SU-DHL-6 (cell line): ENCODE measurements around the gene PDLIM5.
"Not testable (repeated sequence)": the region's sequence is repeated elsewhere in the genome, so short reads cannot be mapped to it uniquely, and the experiment has no call there.

Experiments used
- H2AFZ ChIP-seq: fragments of 200-600 bp; sonication (generic); 2 replicates; pipeline ENCODE4 v1.6.1; 2014; ENCODE audit warnings: low read depth, mild to moderate bottlenecking, moderate library complexity, mixed read lengths, antibody characterized with exemption, low read length; ENCODE audit not compliant: severe bottlenecking
- H3F3A ChIP-seq: fragments of 200-600 bp; shearing (Covaris generic); 2 replicates; pipeline ENCODE4 v1.6.0; 2016; ENCODE audit warnings: antibody characterized with exemption, mild to moderate bottlenecking; ENCODE audit not compliant: insufficient read depth
- H3K27ac ChIP-seq: fragments of 200-600 bp; sonication (generic); 2 replicates; pipeline ENCODE4 v1.5.1; 2016; ENCODE audit warnings: low read depth, mild to moderate bottlenecking, low read length, moderate library complexity, mixed read lengths
- H3K27me3 ChIP-seq: fragments of 200-600 bp; sonication (generic), shearing (Covaris generic); 2 replicates; pipeline ENCODE4 v1.6.0; 2014; ENCODE audit warnings: mild to moderate bottlenecking, low read length
- H3K36me3 ChIP-seq: fragments of 200-600 bp; sonication (generic); 2 replicates; pipeline ENCODE4 v1.6.1; 2014; ENCODE audit warnings: mild to moderate bottlenecking, low read length, mixed read lengths
- H3K4me2 ChIP-seq: fragments of 300-600, 200-600 bp; shearing (Covaris generic), sonication (generic); 2 replicates; pipeline ENCODE4 v1.6.0; 2014; ENCODE audit warnings: low read length, low read depth, mild to moderate bottlenecking; ENCODE audit not compliant: poor library complexity, severe bottlenecking
- H3K4me3 ChIP-seq: fragments of 200-600 bp; sonication (generic); 2 replicates; pipeline ENCODE4 v1.5.1; 2014; ENCODE audit warnings: antibody characterized with exemption, low read length, mild to moderate bottlenecking, mixed read lengths; ENCODE audit not compliant: insufficient read depth, poor library complexity, severe bottlenecking
- H3K79me2 ChIP-seq: fragments of 200-600 bp; sonication (generic); 2 replicates; pipeline ENCODE4 v1.6.1; 2014; ENCODE audit warnings: mild to moderate bottlenecking, low read length, moderate library complexity; ENCODE audit not compliant: insufficient read depth
- H3K9ac ChIP-seq: fragments of 200-600 bp; sonication (generic); 2 replicates; pipeline ENCODE4 v1.7.0; 2014; ENCODE audit warnings: mild to moderate bottlenecking, low read length
- H3K9me2 ChIP-seq: fragments of 200-600 bp; sonication (generic); replicated peaks from 2 replicates; pipeline ENCODE4 v1.6.1; 2014; ENCODE audit warnings: low read length; ENCODE audit not compliant: insufficient read depth
- H3K9me3 ChIP-seq: fragments of 200-600 bp; sonication (generic); 2 replicates; pipeline ENCODE4 v1.6.1; 2014; ENCODE audit warnings: low read length, mixed read lengths; ENCODE audit not compliant: insufficient read depth
- H4K20me1 ChIP-seq: fragments of 200-600 bp; sonication (generic); 2 replicates; pipeline ENCODE4 v1.6.1; 2014; ENCODE audit warnings: low read depth, mild to moderate bottlenecking, antibody characterized with exemption, low read length, moderate library complexity, mixed read lengths
- EZH2phosphoT487 ChIP-seq: fragments of 200-600 bp; sonication (generic), shearing (Covaris generic); conservative IDR thresholded peaks from 2 replicates; pipeline ENCODE4 v1.6.1; 2018; ENCODE audit warnings: mild to moderate bottlenecking, antibody characterized with exemption, low read length, moderate library complexity, mixed read lengths
- TF ChIP-seq, protein P1 (sequence below): fragments of 200-600 bp; sonication (generic); IDR thresholded peaks from one replicate; pipeline ENCODE4 v1.5.1; 2017; ENCODE audit warnings: antibody characterized with exemption, mild to moderate bottlenecking, low read length, moderate library complexity; ENCODE audit not compliant: insufficient read depth, poor library complexity, severe bottlenecking

Gene PDLIM5

DNA sequence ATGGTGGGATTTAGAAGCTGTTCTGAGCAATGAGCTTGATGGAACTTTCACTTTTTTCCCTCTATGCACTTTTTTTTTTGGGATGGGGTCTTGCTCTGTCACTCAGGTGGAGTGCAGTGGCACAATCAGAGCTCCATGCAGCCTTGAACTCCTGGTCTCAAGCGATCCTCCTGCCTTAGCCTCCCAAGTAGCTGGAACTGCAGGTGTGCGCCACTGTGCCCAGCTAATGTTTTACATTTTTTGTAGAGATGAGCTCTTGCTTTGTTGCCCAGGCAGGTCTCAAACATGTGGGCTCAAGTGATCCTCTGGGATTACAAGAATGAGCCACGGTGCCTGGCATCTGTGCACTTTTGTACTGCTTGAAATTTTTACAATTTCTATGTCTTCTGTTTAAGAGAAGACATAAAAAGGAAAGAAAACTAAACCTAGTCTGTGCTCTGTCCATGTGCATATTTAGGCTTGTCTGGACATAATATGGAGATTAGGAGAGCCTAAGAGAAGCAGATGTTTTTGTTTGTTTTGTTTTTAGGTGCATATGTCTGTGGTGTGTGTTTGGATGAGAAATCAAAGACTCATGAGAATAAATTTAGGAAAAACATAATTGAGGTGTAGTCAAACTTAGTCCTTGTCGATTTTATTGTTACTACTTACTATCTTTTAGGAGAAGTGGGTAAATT, 16.5 kb downstream of the PDLIM5 start:
- Histone ChIP-seq H3K4me2 (no peak overlapping the region), H3K79me2 (no peaks in the 10 kb centered on the region)

GRCh38 chr4:94469221-94469784, 17.6 kb downstream of the PDLIM5 start:
- H3K4me3 ChIP-seq: no peak overlapping the region
- H4K20me1 ChIP-seq: no peaks in the 10 kb centered on the region
- H3K4me2 ChIP-seq: no peak overlapping the region
- H3K9me3 ChIP-seq: no peaks in the 10 kb centered on the region
- no peaks in the 10 kb centered on the region for H3K27me3 ChIP-seq
- no peaks in the 10 kb centered on the region for H3K79me2 ChIP-seq
- no peak overlapping the region for H2AFZ ChIP-seq
- H3K27ac ChIP-seq: no peak overlapping the region
- TF ChIP-seq, protein P1, sequence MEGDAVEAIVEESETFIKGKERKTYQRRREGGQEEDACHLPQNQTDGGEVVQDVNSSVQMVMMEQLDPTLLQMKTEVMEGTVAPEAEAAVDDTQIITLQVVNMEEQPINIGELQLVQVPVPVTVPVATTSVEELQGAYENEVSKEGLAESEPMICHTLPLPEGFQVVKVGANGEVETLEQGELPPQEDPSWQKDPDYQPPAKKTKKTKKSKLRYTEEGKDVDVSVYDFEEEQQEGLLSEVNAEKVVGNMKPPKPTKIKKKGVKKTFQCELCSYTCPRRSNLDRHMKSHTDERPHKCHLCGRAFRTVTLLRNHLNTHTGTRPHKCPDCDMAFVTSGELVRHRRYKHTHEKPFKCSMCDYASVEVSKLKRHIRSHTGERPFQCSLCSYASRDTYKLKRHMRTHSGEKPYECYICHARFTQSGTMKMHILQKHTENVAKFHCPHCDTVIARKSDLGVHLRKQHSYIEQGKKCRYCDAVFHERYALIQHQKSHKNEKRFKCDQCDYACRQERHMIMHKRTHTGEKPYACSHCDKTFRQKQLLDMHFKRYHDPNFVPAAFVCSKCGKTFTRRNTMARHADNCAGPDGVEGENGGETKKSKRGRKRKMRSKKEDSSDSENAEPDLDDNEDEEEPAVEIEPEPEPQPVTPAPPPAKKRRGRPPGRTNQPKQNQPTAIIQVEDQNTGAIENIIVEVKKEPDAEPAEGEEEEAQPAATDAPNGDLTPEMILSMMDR: no peak
- no peak for TF ChIP-seq EZH2phosphoT487
- H3K9ac ChIP-seq: no peak overlapping the region
- H3K36me3 ChIP-seq: no peaks in the 10 kb centered on the region
- H3F3A ChIP-seq: no peaks in the 10 kb centered on the region
- H3K9me2 ChIP-seq: no peaks in the 10 kb centered on the region

More for the DNA sequence above, 16.5 kb downstream of the PDLIM5 start:
- Histone ChIP-seq H3K27me3 (no peaks in the 10 kb centered on the region), H2AFZ (no peak overlapping the region), H3K9me2 (no peaks in the 10 kb centered on the region), H4K20me1 (no peaks in the 10 kb centered on the region), H3K4me3 (no peak overlapping the region), H3K9me3 (no peaks in the 10 kb centered on the region), H3F3A (no peaks in the 10 kb centered on the region), H3K9ac (no peak overlapping the region), H3K27ac (no peak overlapping the region), H3K36me3 (no peaks in the 10 kb centered on the region)
- no peak for TF ChIP-seq EZH2phosphoT487
- TF ChIP-seq, protein P1: no peak

DNA sequence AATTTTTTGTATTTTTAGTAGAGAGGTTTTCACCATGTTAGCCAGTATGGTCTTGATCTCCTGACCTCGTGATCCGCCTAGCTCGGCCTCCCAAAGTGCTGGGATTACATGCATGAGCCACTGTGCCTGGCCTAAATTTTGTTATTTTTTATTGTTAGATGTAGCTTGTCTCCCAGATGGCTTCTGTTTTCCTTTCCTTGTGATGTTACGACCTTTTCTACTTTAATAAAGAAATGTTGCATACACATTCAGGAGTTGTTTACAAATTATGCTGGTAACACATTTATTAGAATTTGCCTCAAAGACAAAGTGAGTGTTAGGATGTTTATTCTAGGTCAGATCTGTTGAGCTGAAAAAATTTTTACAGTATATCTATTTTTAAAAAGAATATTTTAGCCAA, 18.4 kb downstream of the PDLIM5 start:
- Histone ChIP-seq H2AFZ (no peak overlapping the region), H3F3A (no peaks in the 10 kb centered on the region), H3K79me2 (no peaks in the 10 kb centered on the region), H3K4me2 (no peak overlapping the region), H3K9me3 (no peaks in the 10 kb centered on the region), H4K20me1 (no peaks in the 10 kb centered on the region), H3K9me2 (no peaks in the 10 kb centered on the region), H3K9ac (no peak overlapping the region), H3K27me3 (no peaks in the 10 kb centered on the region), H3K27ac (no peak overlapping the region), H3K36me3 (no peaks in the 10 kb centered on the region), H3K4me3 (no peak overlapping the region)
- no peak for TF ChIP-seq EZH2phosphoT487
- TF ChIP-seq, protein P1: no peak

- H3K9me2 ChIP-seq, H3K27me3 ChIP-seq, H3K9ac ChIP-seq, H3K79me2 ChIP-seq, H3K4me3 ChIP-seq, H3K27ac ChIP-seq, H3K36me3 ChIP-seq, H3K4me2 ChIP-seq, H2AFZ ChIP-seq, H3K9me3 ChIP-seq, H3F3A ChIP-seq, H4K20me1 ChIP-seq: not testable (repeated sequence)
Measured at GRCh38 chr4:94470782-94471181, 19.0 kb downstream of the PDLIM5 start.
